B cell (primary cell): Measurements from ENCODE around the gene EMC10. TPM values are rescaled to one million over a fixed set of nuclear protein-coding genes. Genes with fewer than 3 reads are reported as not detected.
A peak's percentile ranks its signal among the peaks of the same experiment; 100 is the strongest.

Experiments
- ATAC-seq: fragments of 200-7000 bp; cut with Tn5 transposase; one replicate; pipeline ENCODE4 v1.10.0; 2021; ENCODE audit warnings: low read depth, mild to moderate bottlenecking, moderate number of reproducible peaks, moderate library complexity
- CTCF ChIA-PET: fragments of 350-600 bp; sonication (Branson Sonifier 250); formaldehyde crosslinking; loops from one replicate; lab custom pipeline; 2021; ENCODE audit warnings: antibody characterized with exemption, inconsistent platforms; lab: Charles Lee
- POLR2A ChIA-PET: fragments of 350-600 bp; sonication (Branson Sonifier 250); formaldehyde crosslinking; loops from one replicate; lab custom pipeline; 2021; ENCODE audit warnings: antibody characterized with exemption; lab: Charles Lee
- DNase-seq: peaks from one replicate; pipeline ENCODE4 v3.0.0; 2013
- H2AFZ ChIP-seq: 2 replicates; pipeline ENCODE4 v1.6.1; 2012; ENCODE audit warnings: mild to moderate bottlenecking, low read depth, low read length; ENCODE audit not compliant: insufficient read depth, poor library complexity, severe bottlenecking
- H3K27ac ChIP-seq, 2 donors: 1 replicate in 1 of 2; 2 replicates in 1 of 2; pipeline ENCODE4 v1.5.1; 2012 to 2013; ENCODE audit warnings: low read length in 2 of 2, mild to moderate bottlenecking in 2 of 2, moderate library complexity in 1 of 2
- H3K27me3 ChIP-seq, 4 experiments: fragments of 200-600 bp in 1 of 4; sonication (generic) in 1 of 4; replicated peaks in 1 of 4; 1 replicate in 2 of 4; 2 replicates in 2 of 4; pipeline versions ENCODE4 v1.6.1 to v1.7.0; 2013 to 2016; ENCODE audit warnings: low read length in 3 of 4, mild to moderate bottlenecking in 2 of 4, mixed read lengths in 1 of 4, moderate library complexity in 1 of 4; ENCODE audit not compliant: insufficient read depth in 4 of 4, control insufficient read depth in 3 of 4; ENCODE audit errors: control extremely low read depth in 1 of 4
- H3K36me3 ChIP-seq, 2 experiments: replicated peaks in 1 of 2; 1 replicate in 1 of 2; 2 replicates in 1 of 2; pipeline versions ENCODE4 v1.6.1 to v1.7.1; 2013; ENCODE audit warnings: low read length in 1 of 2; ENCODE audit not compliant: insufficient read depth in 2 of 2, control insufficient read depth in 1 of 2; ENCODE audit errors: control extremely low read depth in 1 of 2, extremely low read depth in 1 of 2
- H3K4me1 ChIP-seq, 2 donors: fragments of 200-600 bp in 1 of 2; sonication (generic) in 1 of 2; 1 replicate in 1 of 2; 2 replicates in 1 of 2; pipeline versions ENCODE4 v1.5.1 to v1.6.1; 2013 to 2017; ENCODE audit warnings: low read length in 2 of 2; ENCODE audit not compliant: control insufficient read depth in 2 of 2, insufficient read depth in 2 of 2
- H3K4me2 ChIP-seq: replicated peaks from 2 replicates; pipeline ENCODE3; 2012; ENCODE audit warnings: mild to moderate bottlenecking, low read depth, low read length; ENCODE audit not compliant: poor library complexity, severe bottlenecking
- H3K4me3 ChIP-seq, 5 experiments: fragments of 200-600 bp in 1 of 5; sonication (generic) in 1 of 5; 1 replicate in 3 of 5; 2 replicates in 2 of 5; pipeline versions ENCODE4 v1.5.1 to v1.7.0; 2011 to 2016; ENCODE audit warnings: low read length in 4 of 5, mild to moderate bottlenecking in 4 of 5, low read depth in 2 of 5, control low read depth in 1 of 5, moderate library complexity in 1 of 5; ENCODE audit not compliant: insufficient read depth in 1 of 5; ENCODE audit errors: control extremely low read depth in 1 of 5, extremely low read depth in 1 of 5
- H3K79me2 ChIP-seq: fragments of 200-600 bp; sonication (generic); one replicate; pipeline ENCODE4 v1.6.0; 2016; ENCODE audit warnings: low read length; ENCODE audit not compliant: control insufficient read depth, insufficient read depth
- H3K9ac ChIP-seq: fragments of 200-600 bp; sonication (generic); 2 replicates; pipeline ENCODE4 v1.6.1; 2017; ENCODE audit warnings: mild to moderate bottlenecking, low read length, moderate library complexity
- H3K9me3 ChIP-seq, 3 donors: one replicate each; pipeline versions ENCODE4 v1.6.1 to v1.7.1; 2013; ENCODE audit warnings: low read length in 2 of 3; ENCODE audit not compliant: control insufficient read depth in 2 of 3, insufficient read depth in 1 of 3; ENCODE audit errors: control extremely low read depth in 1 of 3
- H4K20me1 ChIP-seq: 2 replicates; pipeline ENCODE4 v1.6.0; 2012; ENCODE audit warnings: mild to moderate bottlenecking, low read length; ENCODE audit not compliant: insufficient read depth, control insufficient read depth, poor library complexity, severe bottlenecking
- H3K27ac Mint-ChIP-seq: one replicate; pipeline ENCODE4 v1.8.0; 2021; ENCODE audit warnings: mixed read lengths
- H3K27me3 Mint-ChIP-seq: one replicate; pipeline ENCODE4 v1.8.0; 2021; ENCODE audit warnings: mixed read lengths
- H3K4me1 Mint-ChIP-seq: one replicate; pipeline ENCODE4 v1.8.0; 2021; ENCODE audit warnings: mixed read lengths
- H3K4me3 Mint-ChIP-seq: one replicate; pipeline ENCODE4 v1.8.0; 2021; ENCODE audit warnings: mixed read lengths
- H3K9me3 Mint-ChIP-seq: one replicate; pipeline ENCODE4 v1.8.0; 2022; ENCODE audit warnings: mixed read lengths; ENCODE audit not compliant: insufficient read depth
- CTCF ChIP-seq: fragments of 200-600 bp; IDR thresholded peaks from one replicate; pipeline ENCODE4 v1.8.0; 2022; ENCODE audit warnings: antibody characterized with exemption, mild to moderate bottlenecking
- EZH2 ChIP-seq: IDR thresholded peaks from 2 replicates; pipeline ENCODE4 v1.6.1; 2012; ENCODE audit warnings: borderline replicate concordance, low read depth, mild to moderate bottlenecking, moderate library complexity, low read length; ENCODE audit not compliant: insufficient read depth, poor library complexity, severe bottlenecking
- WGBS: methylation state at CpG from one replicate; pipeline ENCODE4 v1.1.5; 2013; ENCODE audit warnings: missing lambda C conversion rate; ENCODE audit not compliant: insufficient coverage; 5-methylcytosine and 5-hydroxymethylcytosine counted together
- intact Hi-C: fragments of 100-400 bp; cut with micrococcal nuclease; formaldehyde crosslinking; loops from one replicate; pipeline ENCODE4 v1.10.0; 2022
- polyA plus RNA-seq: library from polyadenylated mRNA; depleted of rRNA; stranded (reverse); fragments of >200 nt; gene quantifications from 2 replicates; pipeline ENCODE4 v1.2.3, GENCODE V29; 2012
- total RNA-seq, 2 donors: library from RNA; stranded (reverse); fragments of 120-200 nt in 1 of 2; gene quantifications; 1 replicate in 1 of 2; 2 replicates in 1 of 2; pipeline versions ENCODE4 v1.2.3 to v1.2.4, GENCODE V29; 2013 to 2022

Gene EMC10
- total and polyA plus RNA-seq, 2 donors (not counting 1 experiment from before 2014, with no cell fraction given): 51.1 to 88.1 TPM

GRCh38 chr19:50459638-50460037, 16.7 kb upstream of the EMC10 start:
- Mint-ChIP-seq H3K9me3 (no peaks in the 10 kb centered on the region), H3K27me3 (no peaks in the 10 kb centered on the region), H3K4me3 (peak overlapping the region; percentile 80), H3K4me1 (peaks cover 18% of the 10 kb centered on the region), H3K27ac (peak overlapping the region; percentile 94)
- Histone ChIP-seq H3K36me3 (no peaks in the 10 kb centered on the region), H3K9me3 (no peaks in the 10 kb centered on the region), H4K20me1 (no peaks in the 10 kb centered on the region), H3K79me2 (no peaks in the 10 kb centered on the region), H3K27ac (peak overlapping the region; percentile 79 to 84), H2AFZ (peak overlapping the region; percentile 62), H3K4me3 (peak overlapping the region in 2 of 5 experiments; percentile 2 to 29), H3K27me3 (no peaks in the 10 kb centered on the region), H3K4me1 (peaks cover 21 to 26% of the 10 kb centered on the region in 2 donors), H3K4me2 (peak overlapping the region; percentile 73), H3K9ac (peak overlapping the region; percentile 41)
- ChIA-PET POLR2A (interaction anchor here (0.6 to 2.1 kb wide), 10 partner anchors 16 to 126 kb away, joined by 3 to 16 read pairs (median 9); partner anchors contain the start of genes JOSD2, POLD1 and SPIB), CTCF (interaction anchor here (0.8 to 4.3 kb wide), 14 partner anchors 18 to 207 kb away, joined by 3 to 131 read pairs (median 6); partner anchors contain the start of genes JOSD2, NAPSA, NR1H2 and POLD1)
- intact Hi-C loops: loop anchor here (1.0 to 2.0 kb wide), 5 partner anchors 17 to 207 kb away; partner anchors contain the start of genes EMC10, GARIN5A, NR1H2 and POLD1
- DNase-seq: no peak
- WGBS: no CpG with 5 or more reads among the region's 1 CpG
- no peak for ATAC-seq
- TF ChIP-seq EZH2 (no peak), CTCF (no peak)
